ENCODE data around the gene C14orf132.

DNA sequence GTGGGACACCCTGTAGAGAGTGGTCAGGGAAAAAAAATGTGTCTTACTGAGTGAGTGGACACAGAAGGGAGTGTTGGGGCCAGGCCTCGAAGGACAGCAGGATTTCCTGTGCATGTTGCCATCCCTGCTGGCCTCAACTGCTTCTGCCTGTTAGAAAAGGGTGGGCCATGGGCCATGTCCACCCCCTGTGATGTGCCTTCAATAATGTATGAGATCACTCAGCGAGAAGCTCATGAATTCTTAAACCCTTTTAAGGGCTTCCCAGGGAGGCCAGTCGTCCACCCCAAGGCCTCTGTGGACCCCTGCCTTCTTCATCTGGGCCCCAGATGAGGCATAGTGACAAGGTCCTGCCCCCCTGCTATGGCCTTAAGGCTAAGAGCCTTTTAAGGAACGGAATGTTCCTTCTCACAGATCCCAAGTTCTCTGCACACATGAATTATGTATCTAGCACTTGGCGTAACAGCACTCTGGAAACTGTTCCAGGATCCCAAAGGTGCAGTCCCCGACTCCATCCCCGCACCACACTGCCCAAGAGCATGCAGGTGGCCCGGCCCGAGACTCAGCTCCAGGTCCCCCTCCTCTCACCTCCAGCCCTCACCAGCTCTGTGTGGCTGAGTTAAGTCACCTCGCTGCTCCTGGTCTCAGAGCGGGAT is 8.9 kb upstream of the C14orf132 start:
- TF ChIP-seq POLR2A (IDR thresholded peaks at IDR 0.05), result no peak
- TF ChIP-seq, protein P1, sequence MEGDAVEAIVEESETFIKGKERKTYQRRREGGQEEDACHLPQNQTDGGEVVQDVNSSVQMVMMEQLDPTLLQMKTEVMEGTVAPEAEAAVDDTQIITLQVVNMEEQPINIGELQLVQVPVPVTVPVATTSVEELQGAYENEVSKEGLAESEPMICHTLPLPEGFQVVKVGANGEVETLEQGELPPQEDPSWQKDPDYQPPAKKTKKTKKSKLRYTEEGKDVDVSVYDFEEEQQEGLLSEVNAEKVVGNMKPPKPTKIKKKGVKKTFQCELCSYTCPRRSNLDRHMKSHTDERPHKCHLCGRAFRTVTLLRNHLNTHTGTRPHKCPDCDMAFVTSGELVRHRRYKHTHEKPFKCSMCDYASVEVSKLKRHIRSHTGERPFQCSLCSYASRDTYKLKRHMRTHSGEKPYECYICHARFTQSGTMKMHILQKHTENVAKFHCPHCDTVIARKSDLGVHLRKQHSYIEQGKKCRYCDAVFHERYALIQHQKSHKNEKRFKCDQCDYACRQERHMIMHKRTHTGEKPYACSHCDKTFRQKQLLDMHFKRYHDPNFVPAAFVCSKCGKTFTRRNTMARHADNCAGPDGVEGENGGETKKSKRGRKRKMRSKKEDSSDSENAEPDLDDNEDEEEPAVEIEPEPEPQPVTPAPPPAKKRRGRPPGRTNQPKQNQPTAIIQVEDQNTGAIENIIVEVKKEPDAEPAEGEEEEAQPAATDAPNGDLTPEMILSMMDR (IDR thresholded peaks at IDR 0.05), result no peak
